Neural progenitor cell (in vitro differentiated cells): ENCODE data around the gene HIPK2. TPM values are rescaled to one million over a fixed set of nuclear protein-coding genes. Genes with fewer than 3 reads are reported as not detected.
"Not testable (repeated sequence)": the region's sequence is repeated elsewhere in the genome, so short reads cannot be mapped to it uniquely, and the experiment has no call there.

Source experiments
- DNase-seq: peaks from one replicate; pipeline ENCODE4 v3.0.0-alpha.2; 2016; ENCODE audit warnings: low spot score
- H2AFZ ChIP-seq: fragments of 200-600 bp; sonication (generic); replicated peaks from 2 replicates; pipeline ENCODE4 v1.6.1; 2016; ENCODE audit warnings: antibody characterized with exemption
- H3F3A ChIP-seq: fragments of 200-600 bp; sonication (generic); 2 replicates; pipeline ENCODE4 v1.6.1; 2016; ENCODE audit warnings: antibody characterized with exemption, low read depth
- H3K27ac ChIP-seq: fragments of 200-600 bp; sonication (generic); 2 replicates; pipeline ENCODE4 v1.5.1; 2016; ENCODE audit warnings: mild to moderate bottlenecking
- H3K27me3 ChIP-seq: fragments of 200-600 bp; sonication (generic); 2 replicates; pipeline ENCODE4 v1.6.1; 2016; ENCODE audit warnings: mild to moderate bottlenecking, moderate library complexity
- H3K36me3 ChIP-seq: fragments of 200-600 bp; sonication (generic); 2 replicates; pipeline ENCODE4 v1.5.1; 2016
- H3K4me1 ChIP-seq: fragments of 200-600 bp; sonication (generic); 2 replicates; pipeline ENCODE4 v1.6.1; 2016; ENCODE audit warnings: mixed run types
- H3K4me2 ChIP-seq: fragments of 200-600 bp; sonication (generic); 2 replicates; pipeline ENCODE4 v1.6.1; 2016
- H3K4me3 ChIP-seq: fragments of 200-600 bp; sonication (generic); 2 replicates; pipeline ENCODE4 v1.5.1; 2016
- H3K79me2 ChIP-seq: fragments of 200-600 bp; sonication (generic); 2 replicates; pipeline ENCODE4 v1.6.1; 2016; ENCODE audit warnings: low read depth
- H3K9ac ChIP-seq: fragments of 200-600 bp; sonication (generic); 2 replicates; pipeline ENCODE4 v1.6.1; 2016
- H3K9me3 ChIP-seq: fragments of 200-600 bp; sonication (generic); 2 replicates; pipeline ENCODE4 v1.5.1; 2016; ENCODE audit warnings: low read depth
- H4K20me1 ChIP-seq: fragments of 200-600 bp; sonication (generic); 2 replicates; pipeline ENCODE4 v1.6.1; 2016; ENCODE audit warnings: low read depth
- H3K27ac Mint-ChIP-seq: 3 replicates; pipeline ENCODE4 v1.8.0; 2021; ENCODE audit warnings: mixed read lengths
- H3K27me3 Mint-ChIP-seq: 2 replicates; pipeline ENCODE4 v1.8.0; 2022; ENCODE audit warnings: low read depth, mild to moderate bottlenecking, inconsistent platforms, moderate library complexity, mixed read lengths; ENCODE audit not compliant: insufficient read depth
- H3K36me3 Mint-ChIP-seq: 3 replicates; pipeline ENCODE4 v1.8.0; 2021; ENCODE audit warnings: mixed read lengths
- H3K4me1 Mint-ChIP-seq: 3 replicates; pipeline ENCODE4 v1.8.0; 2021; ENCODE audit warnings: mixed read lengths
- H3K4me3 Mint-ChIP-seq: 3 replicates; pipeline ENCODE4 v1.8.0; 2021; ENCODE audit warnings: mild to moderate bottlenecking, moderate library complexity, mixed read lengths
- H3K9me3 Mint-ChIP-seq: 3 replicates; pipeline ENCODE4 v1.8.0; 2020; ENCODE audit warnings: mixed read lengths
- EZH2 ChIP-seq: fragments of 200-600 bp; sonication (generic); IDR thresholded peaks from 2 replicates; pipeline ENCODE4 v1.6.1; 2017; ENCODE audit warnings: antibody characterized with exemption, mild to moderate bottlenecking, moderate library complexity
- EZH2phosphoT487 ChIP-seq: fragments of 200-600 bp; sonication (generic); IDR thresholded peaks from 2 replicates; pipeline ENCODE4 v1.6.1; 2017; ENCODE audit warnings: antibody characterized with exemption
- total RNA-seq: library from RNA; depleted of rRNA; stranded (reverse); fragments of >200 nt; gene quantifications from 2 replicates; pipeline ENCODE4 v1.2.3, GENCODE V29; 2015; ENCODE audit warnings: low replicate concordance
- TF ChIP-seq, protein P1 (sequence below): fragments of 200-600 bp; sonication (generic); IDR thresholded peaks from 2 replicates; pipeline ENCODE4 v1.5.1; 2017; ENCODE audit warnings: antibody characterized with exemption, mild to moderate bottlenecking

Gene HIPK2
- total RNA-seq, 1 donor from 2014 or later, result 12.8 TPM

DNA sequence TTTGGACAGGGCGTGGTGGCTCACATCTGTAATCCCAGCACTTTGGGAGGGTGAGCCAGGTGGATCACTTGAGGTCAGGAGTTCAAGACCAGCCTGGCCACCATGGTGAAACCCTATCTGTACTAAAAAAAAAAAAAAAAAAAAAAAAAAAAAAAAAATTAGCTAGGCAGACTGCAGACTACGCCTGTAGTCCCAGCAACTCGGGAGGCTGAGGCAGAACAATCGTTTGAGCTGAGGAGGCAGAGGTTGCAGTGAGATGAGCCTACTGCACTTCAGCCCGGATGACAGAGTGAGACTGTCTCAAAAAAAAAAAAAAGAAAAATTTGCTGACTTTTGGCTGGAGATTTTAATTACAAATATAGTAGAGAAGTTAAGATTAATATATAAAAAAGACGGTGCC, 104.0 kb downstream of the HIPK2 start:
- H3K27me3 Mint-ChIP-seq, result no peaks in the 10 kb centered on the region
- peaks cover 18% of the 10 kb centered on the region for H3K36me3 Mint-ChIP-seq
- Histone ChIP-seq H3F3A (peaks cover 8% of the 10 kb centered on the region), H2AFZ (no peak overlapping the region), H3K9me3 (no peaks in the 10 kb centered on the region), H3K79me2 (no peaks in the 10 kb centered on the region), H3K27me3 (no peaks in the 10 kb centered on the region), H3K27ac (no peak overlapping the region), H3K4me2 (no peak overlapping the region), H4K20me1 (peaks cover 4% of the 10 kb centered on the region), H3K4me1 (peaks cover 6% of the 10 kb centered on the region), H3K9ac (no peak overlapping the region), H3K36me3 (no peaks in the 10 kb centered on the region), H3K4me3 (no peak overlapping the region)
- no peak for DNase-seq
- peaks cover 9% of the 10 kb centered on the region for H3K9me3 Mint-ChIP-seq
- H3K4me3 Mint-ChIP-seq, result no peak overlapping the region
- peaks cover 35% of the 10 kb centered on the region for H3K4me1 Mint-ChIP-seq
- no peak overlapping the region for H3K27ac Mint-ChIP-seq
- TF ChIP-seq, protein P1, sequence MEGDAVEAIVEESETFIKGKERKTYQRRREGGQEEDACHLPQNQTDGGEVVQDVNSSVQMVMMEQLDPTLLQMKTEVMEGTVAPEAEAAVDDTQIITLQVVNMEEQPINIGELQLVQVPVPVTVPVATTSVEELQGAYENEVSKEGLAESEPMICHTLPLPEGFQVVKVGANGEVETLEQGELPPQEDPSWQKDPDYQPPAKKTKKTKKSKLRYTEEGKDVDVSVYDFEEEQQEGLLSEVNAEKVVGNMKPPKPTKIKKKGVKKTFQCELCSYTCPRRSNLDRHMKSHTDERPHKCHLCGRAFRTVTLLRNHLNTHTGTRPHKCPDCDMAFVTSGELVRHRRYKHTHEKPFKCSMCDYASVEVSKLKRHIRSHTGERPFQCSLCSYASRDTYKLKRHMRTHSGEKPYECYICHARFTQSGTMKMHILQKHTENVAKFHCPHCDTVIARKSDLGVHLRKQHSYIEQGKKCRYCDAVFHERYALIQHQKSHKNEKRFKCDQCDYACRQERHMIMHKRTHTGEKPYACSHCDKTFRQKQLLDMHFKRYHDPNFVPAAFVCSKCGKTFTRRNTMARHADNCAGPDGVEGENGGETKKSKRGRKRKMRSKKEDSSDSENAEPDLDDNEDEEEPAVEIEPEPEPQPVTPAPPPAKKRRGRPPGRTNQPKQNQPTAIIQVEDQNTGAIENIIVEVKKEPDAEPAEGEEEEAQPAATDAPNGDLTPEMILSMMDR, result no peak
- TF ChIP-seq EZH2phosphoT487, result no peak
- TF ChIP-seq EZH2, result no peak

DNA sequence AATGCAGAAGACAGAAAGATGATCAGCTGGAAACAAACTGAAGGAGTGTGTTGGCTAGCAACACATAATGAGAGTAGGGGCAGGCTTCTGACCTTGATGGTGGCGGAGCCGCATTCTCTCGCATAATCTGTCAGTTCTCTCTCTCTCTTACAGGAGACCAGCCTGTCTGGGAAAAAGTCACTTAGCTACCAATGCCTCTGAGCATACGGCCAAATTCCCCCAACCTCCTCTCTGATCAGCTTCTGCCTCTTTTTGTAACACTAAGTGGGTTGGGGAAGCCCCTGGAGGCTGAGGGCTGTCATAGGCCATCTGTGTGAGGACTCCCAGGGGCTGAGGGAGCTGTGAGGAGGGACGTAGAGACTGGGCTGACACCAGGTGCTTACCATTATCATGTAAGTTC, 104.6 kb downstream of the HIPK2 start:
- peaks cover 8% of the 10 kb centered on the region for H3F3A ChIP-seq
- H3K27ac ChIP-seq, result no peak overlapping the region
- DNase-seq, result no peak
- no peak overlapping the region for H3K4me3 Mint-ChIP-seq
- H3K9ac ChIP-seq, result no peak overlapping the region
- H3K4me1 ChIP-seq, result peaks cover 6% of the 10 kb centered on the region
- peak overlapping the region; percentile 32 for H3K27ac Mint-ChIP-seq
- H3K4me1 Mint-ChIP-seq, result peaks cover 37% of the 10 kb centered on the region
- no peaks in the 10 kb centered on the region for H3K79me2 ChIP-seq
- no peaks in the 10 kb centered on the region for H3K9me3 ChIP-seq
- H3K9me3 Mint-ChIP-seq, result peaks cover 5% of the 10 kb centered on the region
- TF ChIP-seq EZH2 (no peak), EZH2phosphoT487 (no peak)
- TF ChIP-seq, protein P1, result no peak
- H3K27me3 Mint-ChIP-seq, result no peaks in the 10 kb centered on the region
- H2AFZ ChIP-seq, result no peak overlapping the region
- H4K20me1 ChIP-seq, result peaks cover 4% of the 10 kb centered on the region
- no peaks in the 10 kb centered on the region for H3K27me3 ChIP-seq
- peaks cover 15% of the 10 kb centered on the region for H3K36me3 Mint-ChIP-seq
- no peaks in the 10 kb centered on the region for H3K36me3 ChIP-seq
- H3K4me2 ChIP-seq, result no peak overlapping the region
- no peak overlapping the region for H3K4me3 ChIP-seq

DNA sequence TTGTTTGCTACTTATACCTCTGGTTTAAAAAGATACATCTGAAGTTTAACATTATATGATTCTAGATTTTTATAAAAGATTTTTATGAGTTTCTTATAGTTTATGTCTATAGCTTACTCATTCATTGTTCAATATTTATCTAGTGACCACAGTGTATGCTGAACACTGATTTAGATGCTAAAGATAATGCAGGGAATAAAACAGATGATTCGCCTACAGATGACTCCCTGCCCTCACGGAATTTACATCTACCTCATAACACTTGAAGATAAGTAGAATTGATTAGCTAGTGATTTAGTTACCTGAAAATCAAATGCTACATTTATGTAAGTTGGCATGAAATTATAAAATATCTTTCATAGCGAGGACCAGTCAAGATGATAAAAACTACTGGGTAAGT, 105.8 kb downstream of the HIPK2 start:
- Mint-ChIP-seq H3K27me3 (no peaks in the 10 kb centered on the region), H3K4me3 (no peak overlapping the region), H3K27ac (no peak overlapping the region), H3K4me1 (peaks cover 37% of the 10 kb centered on the region), H3K36me3 (peaks cover 8% of the 10 kb centered on the region), H3K9me3 (no peaks in the 10 kb centered on the region)
- Histone ChIP-seq H3K4me3 (no peak overlapping the region), H3K9me3 (no peaks in the 10 kb centered on the region), H4K20me1 (peaks cover 4% of the 10 kb centered on the region), H3K4me2 (no peak overlapping the region), H3K79me2 (no peaks in the 10 kb centered on the region), H3K27ac (no peak overlapping the region), H3F3A (peaks cover 8% of the 10 kb centered on the region), H2AFZ (no peak overlapping the region), H3K27me3 (no peaks in the 10 kb centered on the region), H3K9ac (no peak overlapping the region), H3K36me3 (no peaks in the 10 kb centered on the region), H3K4me1 (peaks cover 6% of the 10 kb centered on the region)
- DNase-seq, result no peak
- TF ChIP-seq, protein P1, result no peak
- TF ChIP-seq EZH2 (no peak), EZH2phosphoT487 (no peak)

DNA sequence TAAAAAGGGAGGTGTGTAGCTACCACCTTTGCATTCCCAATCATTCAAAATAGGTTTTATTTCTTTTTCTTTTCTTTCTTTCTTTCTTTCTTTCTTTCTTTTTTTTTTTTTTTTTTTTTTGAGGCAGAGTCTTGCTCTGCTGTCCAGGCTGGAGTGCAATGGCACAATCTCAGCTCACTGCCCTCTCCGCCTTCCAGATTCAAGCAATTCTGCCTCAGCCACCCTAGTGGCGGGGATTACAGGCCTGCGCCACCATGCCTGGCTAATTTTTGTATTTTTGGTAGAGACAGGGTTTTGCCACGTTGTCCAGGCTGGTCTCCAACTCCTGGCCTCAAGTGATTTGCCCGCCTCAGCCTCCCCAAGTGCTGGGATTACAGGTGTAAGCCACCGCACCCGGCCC, 107.1 kb downstream of the HIPK2 start:
- not testable (repeated sequence) for H3K27me3 ChIP-seq, H3K4me3 Mint-ChIP-seq, H3K36me3 Mint-ChIP-seq, DNase-seq, H3K4me3 ChIP-seq, H3K27me3 Mint-ChIP-seq, H3F3A ChIP-seq, H3K9ac ChIP-seq, H3K36me3 ChIP-seq, H3K27ac Mint-ChIP-seq, H3K79me2 ChIP-seq, H3K4me1 ChIP-seq, H2AFZ ChIP-seq, H3K27ac ChIP-seq, H4K20me1 ChIP-seq, H3K9me3 ChIP-seq, H3K4me2 ChIP-seq, H3K9me3 Mint-ChIP-seq
- peaks cover 31% of the 10 kb centered on the region for H3K4me1 Mint-ChIP-seq
